IMR-90 (cell line): ENCODE data around the gene MAP3K1. TPM values are rescaled to one million over a fixed set of nuclear protein-coding genes. Genes with fewer than 3 reads are reported as not detected.

ENCODE experiments used
- ATAC-seq: fragments of 200-7000 bp; cut with Tn5 transposase; 2 replicates; pipeline ENCODE4 v1.9.1; 2020; ENCODE audit warnings: low read depth, mild to moderate bottlenecking, moderate library complexity
- BruUV-seq: library from RNA; stranded (reverse); fragments of 400-500 nt; replicated peaks from 2 replicates; lab custom pipeline; 2021; lab: Mats Ljungman, UMichigan
- CTCF ChIA-PET: fragments of 300-600 bp; formaldehyde crosslinking; extraction: SDS; loops from one replicate; lab custom pipeline; 2021; ENCODE audit warnings: antibody characterized with exemption; lab: Yijun Ruan, JAX
- POLR2A ChIA-PET: fragments of 300-600 bp; sonication (Branson Sonifier 250); formaldehyde crosslinking; loops from one replicate; lab custom pipeline; 2022; ENCODE audit warnings: antibody characterized with exemption; ENCODE audit not compliant: unreplicated experiment; lab: Charles Lee
- DNase-seq: peaks from one replicate; pipeline ENCODE4 v3.0.0; 2013
- H2AFZ ChIP-seq: replicated peaks from 2 replicates; pipeline ENCODE3; 2013; ENCODE audit warnings: low read length, mild to moderate bottlenecking; ENCODE audit not compliant: poor library complexity
- H2AK5ac ChIP-seq: 2 replicates; pipeline ENCODE4 v1.6.1; 2013; ENCODE audit warnings: low read depth, low read length, inconsistent platforms
- H2AK9ac ChIP-seq: replicated peaks from 2 replicates; pipeline ENCODE3; 2013; ENCODE audit warnings: mild to moderate bottlenecking, low read depth, low read length, moderate library complexity; ENCODE audit not compliant: poor library complexity
- H2BK120ac ChIP-seq: 2 replicates; pipeline ENCODE4 v1.6.1; 2013; ENCODE audit warnings: low read depth, low read length, inconsistent platforms
- H2BK15ac ChIP-seq: 3 replicates; pipeline ENCODE4 v1.6.1; 2013; ENCODE audit warnings: low read depth, low read length, inconsistent platforms
- H2BK20ac ChIP-seq: 2 replicates; pipeline ENCODE4 v1.6.1; 2013; ENCODE audit warnings: low read depth, mild to moderate bottlenecking, inconsistent platforms, low read length, moderate library complexity
- H2BK5ac ChIP-seq: 2 replicates; pipeline ENCODE4 v1.6.1; 2013; ENCODE audit warnings: mild to moderate bottlenecking, low read depth, low read length, inconsistent platforms; ENCODE audit not compliant: poor library complexity, severe bottlenecking
- H3K14ac ChIP-seq: replicated peaks from 2 replicates; pipeline ENCODE4 v1.6.1; 2013; ENCODE audit warnings: low read depth, low read length, inconsistent platforms
- H3K18ac ChIP-seq: 2 replicates; pipeline ENCODE4 v1.6.1; 2013; ENCODE audit warnings: low read depth, low read length, control low read depth
- H3K23ac ChIP-seq: 2 replicates; pipeline ENCODE4 v1.6.1; 2013; ENCODE audit warnings: low read depth, low read length, inconsistent platforms
- H3K27ac ChIP-seq: 2 replicates; pipeline ENCODE4 v1.5.1; 2013; ENCODE audit warnings: mild to moderate bottlenecking, control low read depth, low read length; ENCODE audit not compliant: insufficient read depth
- H3K27me3 ChIP-seq: 2 replicates; pipeline ENCODE4 v1.6.1; 2013; ENCODE audit warnings: low read length; ENCODE audit not compliant: control insufficient read depth, insufficient read depth
- H3K36me3 ChIP-seq: 2 replicates; pipeline ENCODE4 v1.6.1; 2013; ENCODE audit warnings: low read length, mixed read lengths; ENCODE audit not compliant: control insufficient read depth, insufficient read depth
- H3K4ac ChIP-seq: 2 replicates; pipeline ENCODE4 v1.6.1; 2013; ENCODE audit warnings: low read depth, low read length, inconsistent platforms
- H3K4me1 ChIP-seq: 2 replicates; pipeline ENCODE4 v1.6.1; 2013; ENCODE audit warnings: low read length, mixed read lengths; ENCODE audit not compliant: control insufficient read depth, insufficient read depth
- H3K4me2 ChIP-seq: 2 replicates; pipeline ENCODE4 v1.6.1; 2013; ENCODE audit warnings: low read depth, mild to moderate bottlenecking, control low read depth, low read length, moderate library complexity
- H3K4me3 ChIP-seq: 2 replicates; pipeline ENCODE4 v1.5.1; 2013; ENCODE audit warnings: low read depth, mild to moderate bottlenecking, control low read depth, low read length, moderate library complexity; ENCODE audit not compliant: insufficient read depth
- H3K56ac ChIP-seq: 2 replicates; pipeline ENCODE4 v1.6.1; 2013; ENCODE audit warnings: low read length, inconsistent platforms; ENCODE audit not compliant: insufficient read depth; ENCODE audit errors: extremely low read depth
- H3K79me1 ChIP-seq, 2 experiments: 2 replicates each; pipeline ENCODE4 v1.6.1; 2013; ENCODE audit warnings: low read length in 2 of 2, inconsistent platforms in 1 of 2, low read depth in 1 of 2
- H3K9ac ChIP-seq: 2 replicates; pipeline ENCODE4 v1.6.1; 2013; ENCODE audit warnings: low read depth, low read length, control low read depth
- H3K9me1 ChIP-seq: 2 replicates; pipeline ENCODE4 v1.6.1; 2013; ENCODE audit warnings: low read length, inconsistent platforms; ENCODE audit not compliant: insufficient read depth
- H3K9me3 ChIP-seq: 2 replicates; pipeline ENCODE4 v1.6.1; 2013; ENCODE audit warnings: low read length; ENCODE audit not compliant: control insufficient read depth, insufficient read depth
- H4K20me1 ChIP-seq: 2 replicates; pipeline ENCODE4 v1.6.1; 2013; ENCODE audit warnings: low read length, inconsistent platforms; ENCODE audit not compliant: insufficient read depth
- H4K5ac ChIP-seq: 2 replicates; pipeline ENCODE4 v1.6.1; 2013; ENCODE audit warnings: mild to moderate bottlenecking, low read depth, low read length, control low read depth
- H4K8ac ChIP-seq, 2 experiments: 2 replicates each; pipeline ENCODE4 v1.6.1; 2013; ENCODE audit warnings: low read depth in 2 of 2, low read length in 2 of 2, control low read depth in 1 of 2, inconsistent platforms in 1 of 2
- H4K91ac ChIP-seq: 2 replicates; pipeline ENCODE4 v1.6.1; 2013; ENCODE audit warnings: low read depth, low read length, inconsistent platforms; ENCODE audit not compliant: insufficient read depth
- BHLHE40 ChIP-seq: fragments of 150-350 bp; IDR thresholded peaks from 2 replicates; pipeline ENCODE4 v1.6.1; 2016; ENCODE audit warnings: mild to moderate bottlenecking, low read depth, low read length
- CEBPB ChIP-seq: IDR thresholded peaks from 2 replicates; pipeline ENCODE4 v1.6.1; 2012; ENCODE audit warnings: low read depth, low read length, improper control_type of control experiment
- CHD1 ChIP-seq: IDR thresholded peaks from 2 replicates; pipeline ENCODE4 v1.6.1; 2012; ENCODE audit warnings: low read depth, low read length, improper control_type of control experiment
- CTCF ChIP-seq: conservative IDR thresholded peaks from 2 replicates; pipeline ENCODE4 v1.5.1; 2012; ENCODE audit warnings: mild to moderate bottlenecking, low read depth, low read length, improper control_type of control experiment
- ELK1 ChIP-seq: fragments of 150-350 bp; IDR thresholded peaks from 2 replicates; pipeline ENCODE4 v1.6.1; 2016; ENCODE audit warnings: low read depth, mild to moderate bottlenecking, low read length, moderate library complexity, borderline replicate concordance
- FOS ChIP-seq: fragments of 150-350 bp; IDR thresholded peaks from 2 replicates; pipeline ENCODE4 v1.6.1; 2016; ENCODE audit warnings: low read depth, low read length
- MAFK ChIP-seq: IDR thresholded peaks from 2 replicates; pipeline ENCODE4 v1.6.1; 2012; ENCODE audit warnings: low read depth, low read length, improper control_type of control experiment
- MAZ ChIP-seq: IDR thresholded peaks from 2 replicates; pipeline ENCODE4 v1.6.1; 2012; ENCODE audit warnings: low read depth, mild to moderate bottlenecking, low read length, improper control_type of control experiment, moderate library complexity, borderline replicate concordance
- MXI1 ChIP-seq: IDR thresholded peaks from 2 replicates; pipeline ENCODE4 v1.6.1; 2012; ENCODE audit warnings: low read depth, mild to moderate bottlenecking, low read length, moderate library complexity, borderline replicate concordance
- NFE2L2 ChIP-seq: fragments of 150-350 bp; IDR thresholded peaks from 2 replicates; pipeline ENCODE4 v1.6.1; 2016; ENCODE audit warnings: low read depth, mild to moderate bottlenecking, low read length
- POLR2A ChIP-seq: IDR thresholded peaks from 2 replicates; pipeline ENCODE4 v1.6.1; 2012; ENCODE audit warnings: mild to moderate bottlenecking, low read depth, low read length
- RAD21 ChIP-seq: IDR thresholded peaks from 2 replicates; pipeline ENCODE4 v1.6.1; 2012; ENCODE audit warnings: low read length, improper control_type of control experiment
- RCOR1 ChIP-seq: IDR thresholded peaks from 2 replicates; pipeline ENCODE4 v1.6.1; 2012; ENCODE audit warnings: mild to moderate bottlenecking, low read length, improper control_type of control experiment; ENCODE audit not compliant: insufficient replicate concordance
- RFX5 ChIP-seq: IDR thresholded peaks from 2 replicates; pipeline ENCODE4 v1.8.0; 2012; ENCODE audit warnings: low read depth, mild to moderate bottlenecking, low read length, moderate library complexity
- SMC3 ChIP-seq: fragments of 150-350 bp; IDR thresholded peaks from 2 replicates; pipeline ENCODE4 v1.6.1; 2016; ENCODE audit warnings: low read depth, mild to moderate bottlenecking, antibody characterized with exemption, low read length, moderate library complexity
- USF2 ChIP-seq: fragments of 150-350 bp; IDR thresholded peaks from 2 replicates; pipeline ENCODE4 v1.6.1; 2017; ENCODE audit warnings: mild to moderate bottlenecking, antibody characterized with exemption, low read length, low read depth
- WGBS, 2 experiments: methylation state at CpG; one replicate each; pipeline versions ENCODE4 v1.1.5 to v1.1.7; 2013; ENCODE audit warnings: missing lambda C conversion rate in 2 of 2; ENCODE audit not compliant: insufficient read length in 1 of 2; ENCODE audit errors: extremely low coverage in 2 of 2; 5-methylcytosine and 5-hydroxymethylcytosine counted together
- dilution Hi-C: fragments of 300-500 bp; cut with HindIII; formaldehyde crosslinking; loops from one replicate; pipeline ENCODE4 v1.14.3; 2018; ENCODE audit warnings: low sequenced_read_pairs; ENCODE audit not compliant: unreplicated experiment
- in situ Hi-C: fragments of 300-500 bp; cut with MboI; formaldehyde crosslinking; loops from 3 replicates; pipeline ENCODE4 v1.14.3; 2019; ENCODE audit warnings: low sequenced_read_pairs, inconsistent platforms, mixed read lengths
- intact Hi-C: fragments of 100-400 bp; cut with micrococcal nuclease; formaldehyde crosslinking; loops from 2 replicates; pipeline ENCODE4 v1.10.0; 2022
- polyA plus RNA-seq, 3 experiments: library from polyadenylated mRNA; depleted of rRNA; stranded (reverse); fragments of >200 nt; gene quantifications; 2 replicates each; pipeline ENCODE4 v1.2.3, GENCODE V29; 2012; ENCODE audit warnings: low replicate concordance in 1 of 3
- total RNA-seq: library from RNA; depleted of rRNA; stranded (reverse); fragments of >200 nt; gene quantifications from 2 replicates; pipeline ENCODE4 v1.2.3, GENCODE V29; 2012

MAP3K1 gene
- total and polyA plus RNA-seq, 2 of the 4 experiments (the other 2 are of a cell fraction), result 3.8 to 18.8 TPM

GRCh38 chr5:56774957-56775356 lies 40.4 kb upstream of the MAP3K1 start:
- ATAC-seq (no peak), DNase-seq (no peak)
- in situ Hi-C loops (no loop called here), intact Hi-C loops (no loop called here), dilution Hi-C loops (no loop called here)
- Histone ChIP-seq H3K9me3 (no peaks in the 10 kb centered on the region), H3K4me2 (no peak overlapping the region), H4K8ac (no peak overlapping the region), H2BK20ac (no peak overlapping the region), H2AK9ac (no peak overlapping the region), H3K18ac (no peak overlapping the region), H3K79me1 (no peaks in the 10 kb centered on the region), H4K91ac (no peak overlapping the region), H3K14ac (no peak overlapping the region), H2BK120ac (no peak overlapping the region), H2AK5ac (no peak overlapping the region), H2BK5ac (no peak overlapping the region), H3K27me3 (no peaks in the 10 kb centered on the region; the same call in 1 of the 2 replicates), H3K36me3 (no peaks in the 10 kb centered on the region), H3K27ac (no peak overlapping the region), H3K4ac (no peak overlapping the region), H3K4me1 (no peaks in the 10 kb centered on the region), H3K9me1 (no peaks in the 10 kb centered on the region), H2BK15ac (no peak overlapping the region), H3K56ac (no peak overlapping the region), H2AFZ (no peak overlapping the region), H3K23ac (no peak overlapping the region), H4K5ac (no peak overlapping the region), H3K4me3 (no peak overlapping the region), H3K9ac (no peak overlapping the region), H4K20me1 (no peaks in the 10 kb centered on the region)
- TF ChIP-seq CHD1 (no peak), USF2 (no peak), FOS (no peak), ELK1 (no peak), MXI1 (no peak), SMC3 (no peak), MAFK (no peak), NFE2L2 (no peak), POLR2A (no peak), RFX5 (no peak), CEBPB (no peak), RAD21 (no peak), MAZ (no peak), CTCF (no peak), RCOR1 (no peak), BHLHE40 (no peak)
- BruUV-seq, result no TSS peak
- ChIA-PET POLR2A (no interaction called here), CTCF (interaction anchor here (0.6 kb wide), 1 partner anchor 422 kb away, joined by 3 read pairs; no protein-coding TSS in a partner anchor)
- WGBS, 2 experiments, result no CpG with 5 or more reads among the region's 3 CpGs
